Ascending aorta (tissue), 2 donors: ENCODE measurements around the gene COLEC12. TPM values are rescaled to one million over a fixed set of nuclear protein-coding genes. Genes with fewer than 3 reads are reported as not detected.

ENCODE experiments used
- DNase-seq, 2 donors: peaks; one replicate each; pipeline ENCODE4 v3.0.0-alpha.2; 2019; ENCODE audit warnings: low spot score in 2 of 2
- H3K27ac ChIP-seq, 2 donors: fragments of 200-600 bp; sonication (generic); one replicate each; pipeline ENCODE4 v1.5.1; 2016 to 2017; ENCODE audit warnings: mild to moderate bottlenecking in 1 of 2
- H3K27me3 ChIP-seq: fragments of 200-600 bp; sonication (generic); one replicate; pipeline ENCODE4 v1.5.1; 2017
- H3K36me3 ChIP-seq, 2 donors: fragments of 200-600 bp; sonication (generic); one replicate each; pipeline ENCODE4 v1.5.1; 2016
- H3K4me1 ChIP-seq, 2 donors: fragments of 200-600 bp; sonication (generic); one replicate each; pipeline ENCODE4 v1.5.1; 2016 to 2017; ENCODE audit warnings: mild to moderate bottlenecking in 1 of 2
- H3K4me3 ChIP-seq, 2 donors: fragments of 200-600 bp; sonication (generic); one replicate each; pipeline ENCODE4 v1.5.1; 2016 to 2017; ENCODE audit warnings: mild to moderate bottlenecking in 1 of 2
- H3K9me3 ChIP-seq, 2 donors: fragments of 200-600 bp; sonication (generic); one replicate each; pipeline ENCODE4 v1.5.1; 2016
- CTCF ChIP-seq, 3 experiments: fragments of 200-600 bp in 2 of 3; fragments of 450-650 bp in 1 of 3; sonication (generic) in 2 of 3; IDR thresholded peaks; one replicate each; pipeline ENCODE4 v1.5.1; 2016 to 2019; ENCODE audit warnings: antibody characterized with exemption in 3 of 3, mild to moderate bottlenecking in 1 of 3, moderate library complexity in 1 of 3
- intact Hi-C: fragments of 100-400 bp; cut with DNase I; formaldehyde crosslinking; loops from one replicate; pipeline ENCODE4 v1.15.1; 2023
- total RNA-seq: library from RNA; depleted of rRNA; stranded (reverse); fragments of >200 nt; gene quantifications from one replicate; pipeline ENCODE4 v1.1.0, GENCODE V29; 2016

COLEC12 gene
- total RNA-seq, 1 donor from 2014 or later, result 9.5 TPM

GRCh38 chr18:400456-400855, 100.0 kb downstream of the COLEC12 start:
- intact Hi-C loops, result no loop called here
- Histone ChIP-seq H3K27me3 (no peaks in the 10 kb centered on the region), H3K4me3 (no peak overlapping the region), H3K4me1 (no peaks in the 10 kb centered on the region), H3K27ac (no peak overlapping the region), H3K36me3 (no peaks in the 10 kb centered on the region), H3K9me3 (no peaks in the 10 kb centered on the region)
- DNase-seq, result no peak
- TF ChIP-seq CTCF (IDR thresholded peaks at IDR 0.05), result no peak

- Histone ChIP-seq H3K27ac (no peak overlapping the region), H3K4me1 (peaks cover 0 to 3% of the 10 kb centered on the region in 2 donors), H3K4me3 (no peak overlapping the region), H3K36me3 (no peaks in the 10 kb centered on the region), H3K9me3 (no peaks in the 10 kb centered on the region), H3K27me3 (no peaks in the 10 kb centered on the region)
- no peak for TF ChIP-seq CTCF (IDR thresholded peaks at IDR 0.05)
- intact Hi-C loops, result no loop called here
- DNase-seq, result no peak
Observed at GRCh38 chr18:399631-400135, 100.8 kb downstream of the COLEC12 start.

GRCh38 chr18:398935-399630, 101.4 kb downstream of the COLEC12 start:
- Histone ChIP-seq H3K4me3 (no peak overlapping the region), H3K9me3 (no peaks in the 10 kb centered on the region), H3K4me1 (peaks cover 0 to 3% of the 10 kb centered on the region in 2 donors), H3K27ac (no peak overlapping the region), H3K27me3 (no peaks in the 10 kb centered on the region), H3K36me3 (no peaks in the 10 kb centered on the region)
- TF ChIP-seq CTCF (IDR thresholded peaks at IDR 0.05), result no peak
- intact Hi-C loops, result no loop called here
- no peak for DNase-seq

- intact Hi-C loops, result no loop called here
- Histone ChIP-seq H3K36me3 (no peaks in the 10 kb centered on the region), H3K9me3 (no peaks in the 10 kb centered on the region), H3K27ac (no peak overlapping the region), H3K27me3 (no peaks in the 10 kb centered on the region), H3K4me3 (no peak overlapping the region), H3K4me1 (peaks cover 0 to 3% of the 10 kb centered on the region in 2 donors)
- DNase-seq, result no peak
- no peak for TF ChIP-seq CTCF (IDR thresholded peaks at IDR 0.05)
Observed at GRCh38 chr18:396556-396955, 103.9 kb downstream of the COLEC12 start.

- Histone ChIP-seq H3K4me3 (no peak overlapping the region), H3K9me3 (no peaks in the 10 kb centered on the region), H3K4me1 (peaks cover 0 to 3% of the 10 kb centered on the region in 2 donors), H3K27ac (no peak overlapping the region), H3K27me3 (no peaks in the 10 kb centered on the region), H3K36me3 (no peaks in the 10 kb centered on the region)
- intact Hi-C loops, result no loop called here
- DNase-seq, result no peak
- TF ChIP-seq CTCF (IDR thresholded peaks at IDR 0.05), result no peak
Observed at GRCh38 chr18:396251-396555, 104.3 kb downstream of the COLEC12 start.
